Activated T-helper 2 cell treated with anti-CD3 and anti-CD28 coated beads, Interferon-gamma antibody, Interleukin-2, Interleukin-4, amounts not matched to agents 10 μg/mL and 5 μg/mL and 100 μg/mL, durations not matched to agents 14 hours and 24 hours and 36 hours (primary cell): ENCODE measurements around the gene KICS2. TPM values are rescaled to one million over a fixed set of nuclear protein-coding genes. Genes with fewer than 3 reads are reported as not detected.
A peak's percentile ranks its signal among the peaks of the same experiment; 100 is the strongest.
"Not testable (repeated sequence)": the region's sequence is repeated elsewhere in the genome, so short reads cannot be mapped to it uniquely, and the experiment has no call there.

Experiments
- DNase-seq: peaks from one replicate; pipeline ENCODE4 v3.0.0; 2021; ENCODE audit warnings: low spot score
- H3K27ac Mint-ChIP-seq: one replicate; pipeline ENCODE4 v1.8.0; 2021; ENCODE audit warnings: mixed read lengths
- H3K27me3 Mint-ChIP-seq: one replicate; pipeline ENCODE4 v1.8.0; 2021; ENCODE audit warnings: low read depth, mixed read lengths
- H3K36me3 Mint-ChIP-seq: one replicate; pipeline ENCODE4 v1.8.0; 2021; ENCODE audit warnings: low read depth, mixed read lengths
- H3K4me1 Mint-ChIP-seq: one replicate; pipeline ENCODE4 v1.8.0; 2021; ENCODE audit warnings: low read depth, mixed read lengths
- H3K4me3 Mint-ChIP-seq: one replicate; pipeline ENCODE4 v1.8.0; 2021; ENCODE audit warnings: low read depth, mild to moderate bottlenecking, moderate library complexity, mixed read lengths
- H3K9me3 Mint-ChIP-seq: one replicate; pipeline ENCODE4 v1.8.0; 2021; ENCODE audit warnings: mixed read lengths
- intact Hi-C: fragments of 100-400 bp; cut with micrococcal nuclease; formaldehyde crosslinking; loops from one replicate; pipeline ENCODE4 v1.15.1; 2023
- total RNA-seq: library from RNA; stranded (reverse); gene quantifications from 2 replicates; pipeline ENCODE4 v1.2.3, GENCODE V29; 2022

Gene KICS2
- total RNA-seq, 1 donor from 2014 or later = 16.6 TPM

- Mint-ChIP-seq H3K4me3 (no peak overlapping the region), H3K36me3 (no peaks in the 10 kb centered on the region), H3K4me1 (no peaks in the 10 kb centered on the region), H3K9me3 (no peaks in the 10 kb centered on the region), H3K27me3 (peaks cover 16% of the 10 kb centered on the region), H3K27ac (no peak overlapping the region)
- intact Hi-C loops = no loop called here
- no peak for DNase-seq
Observed at GRCh38 chr12:64237382-64237781, 15.3 kb upstream of the KICS2 start.

- no peaks in the 10 kb centered on the region for H3K36me3 Mint-ChIP-seq
Observed at GRCh38 chr12:64236549-64236948, 14.5 kb upstream of the KICS2 start.

GRCh38 chr12:64232196-64232595 is 10.1 kb upstream of the KICS2 start:
- no peak for DNase-seq
- H3K9me3 Mint-ChIP-seq = no peaks in the 10 kb centered on the region
- intact Hi-C loops = no loop called here
- H3K4me1 Mint-ChIP-seq = no peaks in the 10 kb centered on the region
- H3K27me3 Mint-ChIP-seq = peaks cover 32% of the 10 kb centered on the region
- H3K36me3 Mint-ChIP-seq = no peaks in the 10 kb centered on the region
- no peak overlapping the region for H3K27ac Mint-ChIP-seq
- no peak overlapping the region for H3K4me3 Mint-ChIP-seq

More at GRCh38 chr12:64236549-64236948, 14.5 kb upstream of the KICS2 start:
- DNase-seq = no peak
- Mint-ChIP-seq H3K4me1 (no peaks in the 10 kb centered on the region), H3K27ac (no peak overlapping the region), H3K27me3 (peaks cover 14% of the 10 kb centered on the region), H3K9me3 (no peaks in the 10 kb centered on the region), H3K4me3 (no peak overlapping the region)
- intact Hi-C loops = no loop called here

GRCh38 chr12:64229796-64230195 is 7.7 kb upstream of the KICS2 start:
- Mint-ChIP-seq H3K27me3 (peaks cover 35% of the 10 kb centered on the region), H3K4me3 (no peak overlapping the region), H3K27ac (no peak overlapping the region), H3K36me3 (no peaks in the 10 kb centered on the region), H3K4me1 (no peaks in the 10 kb centered on the region), H3K9me3 (no peaks in the 10 kb centered on the region)
- intact Hi-C loops = loop anchor here (10.0 kb wide), 1 partner anchor 415 kb away; no protein-coding TSS in a partner anchor
- DNase-seq = no peak

GRCh38 chr12:64229240-64229639 is 7.1 kb upstream of the KICS2 start:
- no peak for DNase-seq
- Mint-ChIP-seq H3K4me1 (no peaks in the 10 kb centered on the region), H3K36me3 (no peaks in the 10 kb centered on the region), H3K27me3 (peaks cover 36% of the 10 kb centered on the region), H3K27ac (no peak overlapping the region), H3K4me3 (no peak overlapping the region), H3K9me3 (no peaks in the 10 kb centered on the region)
- intact Hi-C loops = loop anchor here (10.0 kb wide), 1 partner anchor 414 kb away; no protein-coding TSS in a partner anchor

- H3K9me3 Mint-ChIP-seq = no peaks in the 10 kb centered on the region
- H3K4me3 Mint-ChIP-seq = no peak overlapping the region
- H3K27ac Mint-ChIP-seq = no peak overlapping the region
- H3K27me3 Mint-ChIP-seq = peaks cover 34% of the 10 kb centered on the region
- no peak for DNase-seq
- peaks cover 3% of the 10 kb centered on the region for H3K36me3 Mint-ChIP-seq
- peaks cover 16% of the 10 kb centered on the region for H3K4me1 Mint-ChIP-seq
- intact Hi-C loops = loop anchor here (10.0 kb wide), 1 partner anchor 411 kb away; no protein-coding TSS in a partner anchor
Observed at GRCh38 chr12:64225626-64226025, 3.5 kb upstream of the KICS2 start.

- H3K9me3 Mint-ChIP-seq = no peaks in the 10 kb centered on the region
- intact Hi-C loops = loop anchor here (5.0 to 10.0 kb wide), 3 partner anchors 181 to 536 kb away; partner anchors contain the start of genes GNS and XPOT
- H3K4me1 Mint-ChIP-seq = peaks cover 40% of the 10 kb centered on the region
- peaks cover 3% of the 10 kb centered on the region for H3K36me3 Mint-ChIP-seq
- peaks cover 13% of the 10 kb centered on the region for H3K27me3 Mint-ChIP-seq
- peak overlapping the region; percentile 99 for H3K4me3 Mint-ChIP-seq
- DNase-seq = peak; percentile 38
- H3K27ac Mint-ChIP-seq = peak overlapping the region; percentile 100
Observed at GRCh38 chr12:64221651-64222008, 466 bp downstream of the KICS2 start.

- DNase-seq = no peak
- intact Hi-C loops = loop anchor here (5.0 to 10.0 kb wide), 3 partner anchors 182 to 537 kb away; partner anchors contain the start of genes GNS and XPOT
- H3K27ac Mint-ChIP-seq = no peak overlapping the region
- peak overlapping the region; percentile 39 for H3K4me3 Mint-ChIP-seq
- peaks cover 6% of the 10 kb centered on the region for H3K27me3 Mint-ChIP-seq
- peaks cover 7% of the 10 kb centered on the region for H3K36me3 Mint-ChIP-seq
- H3K4me1 Mint-ChIP-seq = peaks cover 43% of the 10 kb centered on the region
- no peaks in the 10 kb centered on the region for H3K9me3 Mint-ChIP-seq
Observed at GRCh38 chr12:64220046-64220445, 2.0 kb downstream of the KICS2 start.

- H3K27me3 Mint-ChIP-seq = peaks cover under 1% of the 10 kb centered on the region
- H3K4me1 Mint-ChIP-seq = peaks cover 43% of the 10 kb centered on the region
- H3K9me3 Mint-ChIP-seq = no peaks in the 10 kb centered on the region
- intact Hi-C loops = no loop called here
- peaks cover 7% of the 10 kb centered on the region for H3K36me3 Mint-ChIP-seq
- H3K4me3 Mint-ChIP-seq = peak overlapping the region; percentile 59
- H3K27ac Mint-ChIP-seq = peak overlapping the region; percentile 58
- DNase-seq = no peak
Observed at GRCh38 chr12:64219145-64219544, 3.0 kb downstream of the KICS2 start.

GRCh38 chr12:64218597-64218996 is 3.5 kb downstream of the KICS2 start:
- Mint-ChIP-seq H3K4me1 (peaks cover 43% of the 10 kb centered on the region), H3K36me3 (peaks cover 13% of the 10 kb centered on the region), H3K9me3 (no peaks in the 10 kb centered on the region), H3K4me3 (peak overlapping the region; percentile 52), H3K27ac (peak overlapping the region; percentile 14), H3K27me3 (no peaks in the 10 kb centered on the region)
- no peak for DNase-seq
- intact Hi-C loops = no loop called here

GRCh38 chr12:64217643-64218042 is 4.5 kb downstream of the KICS2 start:
- intact Hi-C loops, H3K9me3 Mint-ChIP-seq, H3K4me3 Mint-ChIP-seq, H3K27me3 Mint-ChIP-seq, H3K27ac Mint-ChIP-seq, DNase-seq: not testable (repeated sequence)
- Mint-ChIP-seq H3K4me1 (peaks cover 39% of the 10 kb centered on the region), H3K36me3 (peaks cover 20% of the 10 kb centered on the region)

GRCh38 chr12:64216239-64216638 is 5.9 kb downstream of the KICS2 start:
- intact Hi-C loops = no loop called here
- H3K4me3 Mint-ChIP-seq = no peak overlapping the region

GRCh38 chr12:64212119-64212746 is 9.9 kb downstream of the KICS2 start:
- H3K27me3 Mint-ChIP-seq = no peaks in the 10 kb centered on the region
- H3K27ac Mint-ChIP-seq = no peak overlapping the region
- no peak overlapping the region for H3K4me3 Mint-ChIP-seq
- H3K36me3 Mint-ChIP-seq = peaks cover 34% of the 10 kb centered on the region
- peaks cover 5% of the 10 kb centered on the region for H3K4me1 Mint-ChIP-seq
- H3K9me3 Mint-ChIP-seq = no peaks in the 10 kb centered on the region
- no peak for DNase-seq
- intact Hi-C loops = no loop called here

More at GRCh38 chr12:64216239-64216638, 5.9 kb downstream of the KICS2 start:
- DNase-seq = no peak
- Mint-ChIP-seq H3K27ac (no peak overlapping the region), H3K27me3 (no peaks in the 10 kb centered on the region), H3K36me3 (peaks cover 27% of the 10 kb centered on the region), H3K4me1 (peaks cover 33% of the 10 kb centered on the region), H3K9me3 (no peaks in the 10 kb centered on the region)
